IMR-90 (cell line): Measurements from ENCODE around the gene TNIP1.

Experiments used
- BHLHE40 ChIP-seq: fragments of 150-350 bp; IDR thresholded peaks from 2 replicates; pipeline ENCODE4 v1.6.1; 2016; ENCODE audit warnings: mild to moderate bottlenecking, low read depth, low read length
- CHD1 ChIP-seq: IDR thresholded peaks from 2 replicates; pipeline ENCODE4 v1.6.1; 2012; ENCODE audit warnings: low read depth, low read length, improper control_type of control experiment
- CTCF ChIP-seq: conservative IDR thresholded peaks from 2 replicates; pipeline ENCODE4 v1.5.1; 2012; ENCODE audit warnings: mild to moderate bottlenecking, low read depth, low read length, improper control_type of control experiment
- ELK1 ChIP-seq: fragments of 150-350 bp; IDR thresholded peaks from 2 replicates; pipeline ENCODE4 v1.6.1; 2016; ENCODE audit warnings: low read depth, mild to moderate bottlenecking, low read length, moderate library complexity, borderline replicate concordance
- FOS ChIP-seq: fragments of 150-350 bp; IDR thresholded peaks from 2 replicates; pipeline ENCODE4 v1.6.1; 2016; ENCODE audit warnings: low read depth, low read length
- MAFK ChIP-seq: IDR thresholded peaks from 2 replicates; pipeline ENCODE4 v1.6.1; 2012; ENCODE audit warnings: low read depth, low read length, improper control_type of control experiment
- MAZ ChIP-seq: IDR thresholded peaks from 2 replicates; pipeline ENCODE4 v1.6.1; 2012; ENCODE audit warnings: low read depth, mild to moderate bottlenecking, low read length, improper control_type of control experiment, moderate library complexity, borderline replicate concordance
- MXI1 ChIP-seq: IDR thresholded peaks from 2 replicates; pipeline ENCODE4 v1.6.1; 2012; ENCODE audit warnings: low read depth, mild to moderate bottlenecking, low read length, moderate library complexity, borderline replicate concordance
- NFE2L2 ChIP-seq: fragments of 150-350 bp; IDR thresholded peaks from 2 replicates; pipeline ENCODE4 v1.6.1; 2016; ENCODE audit warnings: low read depth, mild to moderate bottlenecking, low read length
- POLR2A ChIP-seq: IDR thresholded peaks from 2 replicates; pipeline ENCODE4 v1.6.1; 2012; ENCODE audit warnings: mild to moderate bottlenecking, low read depth, low read length
- RAD21 ChIP-seq: IDR thresholded peaks from 2 replicates; pipeline ENCODE4 v1.6.1; 2012; ENCODE audit warnings: low read length, improper control_type of control experiment
- RCOR1 ChIP-seq: IDR thresholded peaks from 2 replicates; pipeline ENCODE4 v1.6.1; 2012; ENCODE audit warnings: mild to moderate bottlenecking, low read length, improper control_type of control experiment; ENCODE audit not compliant: insufficient replicate concordance
- RFX5 ChIP-seq: IDR thresholded peaks from 2 replicates; pipeline ENCODE4 v1.8.0; 2012; ENCODE audit warnings: low read depth, mild to moderate bottlenecking, low read length, moderate library complexity
- USF2 ChIP-seq: fragments of 150-350 bp; IDR thresholded peaks from 2 replicates; pipeline ENCODE4 v1.6.1; 2017; ENCODE audit warnings: mild to moderate bottlenecking, antibody characterized with exemption, low read length, low read depth

- TF ChIP-seq CTCF (no peak), RFX5 (no peak), NFE2L2 (no peak), MXI1 (no peak), RAD21 (no peak), POLR2A (no peak), MAZ (no peak), FOS (no peak), USF2 (no peak), ELK1 (no peak), MAFK (no peak), BHLHE40 (no peak), RCOR1 (no peak), CHD1 (no peak)
Measured at GRCh38 chr5:151027961-151028479, 52.8 kb downstream of the TNIP1 start.
